HepG2 (cell line): ENCODE data around the gene HSD11B1L. TPM values are rescaled to one million over a fixed set of nuclear protein-coding genes. Genes with fewer than 3 reads are reported as not detected.

Experiments
- CREB1 ChIP-seq, 2 experiments: fragments of 450-650 bp in 1 of 2; IDR thresholded peaks; 2 replicates each; pipeline ENCODE4 v1.6.1; 2016 to 2017; ENCODE audit warnings: control low read depth in 1 of 2, mild to moderate bottlenecking in 1 of 2, missing compliant biosample characterization in 1 of 2, missing genetic modification characterization in 1 of 2
- ETV6 ChIP-seq: sonication (generic); formaldehyde crosslinking; conservative IDR thresholded peaks from 2 replicates; pipeline ENCODE4 v1.4.0; 2020; ENCODE audit warnings: missing genetic modification reagents
- HNRNPLL ChIP-seq: fragments of 200-400 bp; formaldehyde crosslinking; IDR thresholded peaks from 2 replicates; pipeline ENCODE4 v1.6.1; 2017; ENCODE audit warnings: mild to moderate bottlenecking, low read depth, low read length; ENCODE audit not compliant: poor library complexity, severe bottlenecking
- HOXD1 ChIP-seq: sonication (generic); formaldehyde crosslinking; IDR thresholded peaks from 2 replicates; pipeline ENCODE4 v1.5.0; 2020; ENCODE audit warnings: missing genetic modification reagents
- KDM1A ChIP-seq: IDR thresholded peaks from 2 replicates; pipeline ENCODE4 v1.6.1; 2016; ENCODE audit warnings: missing compliant biosample characterization
- MIER2 ChIP-seq: IDR thresholded peaks from 2 replicates; pipeline ENCODE4 v1.6.1; 2016; ENCODE audit warnings: missing biosample characterization, missing genetic modification reagents
- MIXL1 ChIP-seq: IDR thresholded peaks from 2 replicates; pipeline ENCODE4 v1.6.1; 2016
- NCOA2 ChIP-seq: sonication (generic); formaldehyde crosslinking; IDR thresholded peaks from 2 replicates; pipeline ENCODE4 v1.8.0; 2022; ENCODE audit warnings: inconsistent platforms
- RCOR2 ChIP-seq: IDR thresholded peaks from 2 replicates; pipeline ENCODE4 v1.6.1; 2016; ENCODE audit warnings: missing biosample characterization, missing genetic modification reagents
- SALL2 ChIP-seq: sonication (generic); formaldehyde crosslinking; IDR thresholded peaks from 2 replicates; pipeline ENCODE4 v1.8.1; 2023; ENCODE audit warnings: mild to moderate bottlenecking, missing genetic modification reagents, inconsistent platforms
- SMAD9 ChIP-seq: sonication (generic); formaldehyde crosslinking; IDR thresholded peaks from 2 replicates; pipeline ENCODE4 v1.5.1; 2020; ENCODE audit warnings: mild to moderate bottlenecking, missing genetic modification reagents
- SMC3 ChIP-seq: IDR thresholded peaks from 2 replicates; pipeline ENCODE4 v1.6.1; 2011; ENCODE audit warnings: low read length, improper control_type of control experiment
- ZBTB7A ChIP-seq: sonication (generic); formaldehyde crosslinking; IDR thresholded peaks from 2 replicates; pipeline ENCODE4 v1.8.0; 2022; ENCODE audit warnings: mild to moderate bottlenecking, missing genetic modification reagents
- ZNF256 ChIP-seq: sonication (generic); formaldehyde crosslinking; conservative IDR thresholded peaks from 2 replicates; pipeline ENCODE4 v1.4.0; 2020; ENCODE audit warnings: missing genetic modification reagents
- ZNF317 ChIP-seq: sonication (generic); formaldehyde crosslinking; IDR thresholded peaks from 2 replicates; pipeline ENCODE4 v1.5.0; 2020; ENCODE audit warnings: mild to moderate bottlenecking, missing genetic modification reagents
- ZNF430 ChIP-seq: sonication (generic); formaldehyde crosslinking; IDR thresholded peaks from 2 replicates; pipeline ENCODE4 v1.9.0; 2021; ENCODE audit warnings: mild to moderate bottlenecking, missing genetic modification reagents
- ZNF564 ChIP-seq: sonication (generic); formaldehyde crosslinking; IDR thresholded peaks from 2 replicates; pipeline ENCODE4 v1.8.1; 2023; ENCODE audit warnings: mild to moderate bottlenecking, missing genetic modification reagents
- ZNF747 ChIP-seq: sonication (generic); formaldehyde crosslinking; IDR thresholded peaks from 2 replicates; pipeline ENCODE4 v1.8.1; 2023; ENCODE audit warnings: missing genetic modification reagents, mild to moderate bottlenecking, borderline replicate concordance
- ZSCAN20 ChIP-seq: sonication (generic); formaldehyde crosslinking; IDR thresholded peaks from 2 replicates; pipeline ENCODE4 v1.4.0; 2020; ENCODE audit warnings: missing genetic modification reagents, mild to moderate bottlenecking, borderline replicate concordance
- ZSCAN29 ChIP-seq: sonication (generic); formaldehyde crosslinking; conservative IDR thresholded peaks from 2 replicates; pipeline ENCODE4 v1.4.0; 2020; ENCODE audit warnings: mild to moderate bottlenecking, missing genetic modification reagents
- polyA plus RNA-seq, 8 experiments: library from polyadenylated mRNA; depleted of rRNA in 3 of 8; stranded (reverse) in 7 of 8; unstranded in 1 of 8; fragments of >200 nt; fragmentation: Illumina TruSeq in 4 of 8; extraction: Trizol in 4 of 8; gene quantifications; 2 replicates each; pipeline versions ENCODE4 v1.2.1 to v1.2.3, GENCODE V29; 2011 to 2016; ENCODE audit warnings: low read depth in 4 of 8, missing spikeins in 1 of 8, mixed read lengths in 1 of 8; ENCODE audit not compliant: insufficient read depth in 1 of 8
- total RNA-seq, 5 experiments: library from RNA; depleted of rRNA; stranded (reverse); fragments of >200 nt; fragmentation: Illumina TruSeq; extraction: Trizol; gene quantifications; 2 replicates each; pipeline ENCODE4 v1.2.3, GENCODE V29; 2016; ENCODE audit warnings: low read depth in 1 of 5
- TF ChIP-seq, protein P1 (sequence below): sonication (generic); formaldehyde crosslinking; IDR thresholded peaks from 2 replicates; pipeline ENCODE4 v1.5.0; 2020; ENCODE audit warnings: mild to moderate bottlenecking, missing genetic modification reagents, moderate library complexity
- TF ChIP-seq, protein P2 (sequence below): sonication (generic); formaldehyde crosslinking; IDR thresholded peaks from 2 replicates; pipeline ENCODE4 v1.8.0; 2022; ENCODE audit warnings: mild to moderate bottlenecking, missing genetic modification reagents, moderate library complexity
- TF ChIP-seq, protein P3 (sequence below): sonication (generic); formaldehyde crosslinking; IDR thresholded peaks from 2 replicates; pipeline ENCODE4 v1.4.0; 2020; ENCODE audit warnings: missing genetic modification reagents, borderline replicate concordance
- TF ChIP-seq, protein P4 (sequence below): sonication (generic); formaldehyde crosslinking; IDR thresholded peaks from 2 replicates; pipeline ENCODE4 v1.4.0; 2020; ENCODE audit warnings: mild to moderate bottlenecking, missing genetic modification reagents

Gene HSD11B1L
- total and polyA plus RNA-seq, 2 of the 13 experiments (the other 11 are each of a cell fraction or from before 2014, with no cell fraction given), result 2.8 to 3.9 TPM

DNA sequence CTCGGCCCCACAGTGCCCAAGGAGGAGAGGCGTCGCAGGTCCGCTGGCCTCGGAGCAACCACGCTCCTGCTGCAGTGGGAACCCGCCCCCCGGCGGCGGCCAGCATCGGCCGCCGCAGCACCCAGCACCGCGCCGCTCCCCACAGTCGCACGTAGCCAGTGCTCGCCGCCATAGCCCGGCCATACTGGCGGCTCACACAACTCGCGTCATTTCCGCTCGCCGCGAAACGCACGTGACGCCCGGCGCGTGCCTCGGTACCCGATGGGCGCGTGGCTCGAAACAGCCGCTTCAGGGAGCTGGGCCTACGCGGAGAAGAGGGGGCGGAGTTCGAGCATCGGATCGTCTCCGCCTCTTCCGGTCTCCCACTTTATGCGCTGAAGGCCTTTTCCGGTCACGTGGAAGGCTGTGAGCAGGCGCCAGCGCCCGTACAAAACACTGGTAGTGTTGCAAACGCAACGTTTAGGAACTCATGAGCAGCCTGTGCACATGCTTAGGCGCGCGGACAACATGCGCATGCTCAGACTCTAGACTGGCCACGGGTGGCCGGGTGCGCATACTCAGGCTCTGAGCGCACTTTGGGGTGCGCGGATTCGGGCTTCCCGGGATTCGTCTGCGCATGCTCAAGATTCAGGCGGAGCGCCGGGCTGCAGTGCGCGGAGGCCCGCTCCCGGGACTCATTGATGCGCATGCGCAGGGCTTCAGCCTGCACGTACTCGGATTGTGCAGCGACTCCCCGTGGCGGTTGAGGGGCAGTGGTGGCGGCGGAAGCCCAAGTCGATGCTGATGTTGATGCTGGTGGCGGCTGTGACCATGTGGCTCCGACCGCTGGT lies 39.3 kb downstream of the HSD11B1L start, which contains the start of the genes CATSPERD and LONP1 (continued):
- no peak; the same call in 1 of the 2 replicates for TF ChIP-seq ZBTB7A (CRISPR knock-in tag)
- TF ChIP-seq ZNF317 (CRISPR knock-in tag), result peak; percentile 42; the same call in 1 of the 2 replicates
- TF ChIP-seq SALL2, result peak; percentile 34
- peak; percentile 79 for TF ChIP-seq HOXD1
- peak; percentile 95 for TF ChIP-seq CREB1 (IDR thresholded peaks at IDR 0.05)
- TF ChIP-seq CREB1 (CRISPR knock-in tag; IDR thresholded peaks at IDR 0.05), result peak; percentile 97
- TF ChIP-seq, protein P1, sequence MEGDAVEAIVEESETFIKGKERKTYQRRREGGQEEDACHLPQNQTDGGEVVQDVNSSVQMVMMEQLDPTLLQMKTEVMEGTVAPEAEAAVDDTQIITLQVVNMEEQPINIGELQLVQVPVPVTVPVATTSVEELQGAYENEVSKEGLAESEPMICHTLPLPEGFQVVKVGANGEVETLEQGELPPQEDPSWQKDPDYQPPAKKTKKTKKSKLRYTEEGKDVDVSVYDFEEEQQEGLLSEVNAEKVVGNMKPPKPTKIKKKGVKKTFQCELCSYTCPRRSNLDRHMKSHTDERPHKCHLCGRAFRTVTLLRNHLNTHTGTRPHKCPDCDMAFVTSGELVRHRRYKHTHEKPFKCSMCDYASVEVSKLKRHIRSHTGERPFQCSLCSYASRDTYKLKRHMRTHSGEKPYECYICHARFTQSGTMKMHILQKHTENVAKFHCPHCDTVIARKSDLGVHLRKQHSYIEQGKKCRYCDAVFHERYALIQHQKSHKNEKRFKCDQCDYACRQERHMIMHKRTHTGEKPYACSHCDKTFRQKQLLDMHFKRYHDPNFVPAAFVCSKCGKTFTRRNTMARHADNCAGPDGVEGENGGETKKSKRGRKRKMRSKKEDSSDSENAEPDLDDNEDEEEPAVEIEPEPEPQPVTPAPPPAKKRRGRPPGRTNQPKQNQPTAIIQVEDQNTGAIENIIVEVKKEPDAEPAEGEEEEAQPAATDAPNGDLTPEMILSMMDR (CRISPR knock-in tag), result peak; percentile 97
- TF ChIP-seq, protein P2, sequence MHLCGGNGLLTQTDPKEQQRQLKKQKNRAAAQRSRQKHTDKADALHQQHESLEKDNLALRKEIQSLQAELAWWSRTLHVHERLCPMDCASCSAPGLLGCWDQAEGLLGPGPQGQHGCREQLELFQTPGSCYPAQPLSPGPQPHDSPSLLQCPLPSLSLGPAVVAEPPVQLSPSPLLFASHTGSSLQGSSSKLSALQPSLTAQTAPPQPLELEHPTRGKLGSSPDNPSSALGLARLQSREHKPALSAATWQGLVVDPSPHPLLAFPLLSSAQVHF (CRISPR knock-in tag), result peak; percentile 96
- peak; percentile 75; the same call in 1 of the 2 replicates for TF ChIP-seq MIXL1
- TF ChIP-seq ZNF747 (CRISPR knock-in tag), result peak; percentile 89; the same call in 1 of the 2 replicates
- peak; percentile 87 for TF ChIP-seq HNRNPLL
- TF ChIP-seq, protein P3, sequence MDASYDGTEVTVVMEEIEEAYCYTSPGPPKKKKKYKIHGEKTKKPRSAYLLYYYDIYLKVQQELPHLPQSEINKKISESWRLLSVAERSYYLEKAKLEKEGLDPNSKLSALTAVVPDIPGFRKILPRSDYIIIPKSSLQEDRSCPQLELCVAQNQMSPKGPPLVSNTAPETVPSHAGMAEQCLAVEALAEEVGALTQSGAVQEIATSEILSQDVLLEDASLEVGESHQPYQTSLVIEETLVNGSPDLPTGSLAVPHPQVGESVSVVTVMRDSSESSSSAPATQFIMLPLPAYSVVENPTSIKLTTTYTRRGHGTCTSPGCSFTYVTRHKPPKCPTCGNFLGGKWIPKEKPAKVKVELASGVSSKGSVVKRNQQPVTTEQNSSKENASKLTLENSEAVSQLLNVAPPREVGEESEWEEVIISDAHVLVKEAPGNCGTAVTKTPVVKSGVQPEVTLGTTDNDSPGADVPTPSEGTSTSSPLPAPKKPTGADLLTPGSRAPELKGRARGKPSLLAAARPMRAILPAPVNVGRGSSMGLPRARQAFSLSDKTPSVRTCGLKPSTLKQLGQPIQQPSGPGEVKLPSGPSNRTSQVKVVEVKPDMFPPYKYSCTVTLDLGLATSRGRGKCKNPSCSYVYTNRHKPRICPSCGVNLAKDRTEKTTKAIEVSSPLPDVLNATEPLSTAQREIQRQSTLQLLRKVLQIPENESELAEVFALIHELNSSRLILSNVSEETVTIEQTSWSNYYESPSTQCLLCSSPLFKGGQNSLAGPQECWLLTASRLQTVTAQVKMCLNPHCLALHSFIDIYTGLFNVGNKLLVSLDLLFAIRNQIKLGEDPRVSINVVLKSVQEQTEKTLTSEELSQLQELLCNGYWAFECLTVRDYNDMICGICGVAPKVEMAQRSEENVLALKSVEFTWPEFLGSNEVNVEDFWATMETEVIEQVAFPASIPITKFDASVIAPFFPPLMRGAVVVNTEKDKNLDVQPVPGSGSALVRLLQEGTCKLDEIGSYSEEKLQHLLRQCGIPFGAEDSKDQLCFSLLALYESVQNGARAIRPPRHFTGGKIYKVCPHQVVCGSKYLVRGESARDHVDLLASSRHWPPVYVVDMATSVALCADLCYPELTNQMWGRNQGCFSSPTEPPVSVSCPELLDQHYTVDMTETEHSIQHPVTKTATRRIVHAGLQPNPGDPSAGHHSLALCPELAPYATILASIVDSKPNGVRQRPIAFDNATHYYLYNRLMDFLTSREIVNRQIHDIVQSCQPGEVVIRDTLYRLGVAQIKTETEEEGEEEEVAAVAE (CRISPR knock-in tag), result peak; percentile 50; the same call in 1 of the 2 replicates
- peak; percentile 79 for TF ChIP-seq ZNF564 (CRISPR knock-in tag)
- no peak for TF ChIP-seq ZNF256 (CRISPR knock-in tag)
- TF ChIP-seq RCOR2, result peak; percentile 52
- peak; percentile 51; the same call in 1 of the 2 replicates for TF ChIP-seq ETV6 (CRISPR knock-in tag)
- peak; percentile 61 for TF ChIP-seq NCOA2 (CRISPR knock-in tag)
- TF ChIP-seq ZSCAN20 (CRISPR knock-in tag), result no peak; the same call in 1 of the 2 replicates
- TF ChIP-seq MIER2 (CRISPR knock-in tag), result peak; percentile 60; the same call in 1 of the 2 replicates
- 0 out of 2 replicates have a peak, but pooled peaks have one; percentile 40 for TF ChIP-seq KDM1A (CRISPR knock-in tag)
- no peak; the same call in 1 of the 2 replicates for TF ChIP-seq SMC3
- TF ChIP-seq, protein P4, sequence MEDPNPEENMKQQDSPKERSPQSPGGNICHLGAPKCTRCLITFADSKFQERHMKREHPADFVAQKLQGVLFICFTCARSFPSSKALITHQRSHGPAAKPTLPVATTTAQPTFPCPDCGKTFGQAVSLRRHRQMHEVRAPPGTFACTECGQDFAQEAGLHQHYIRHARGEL (CRISPR knock-in tag), result no peak
- 0 out of 2 replicates have a peak, but pooled peaks have one; percentile 70 for TF ChIP-seq SMAD9
- peak; percentile 95 for TF ChIP-seq ZNF430 (CRISPR knock-in tag)
- TF ChIP-seq ZSCAN29 (CRISPR knock-in tag), result peak; percentile 49
